ENCODE results near the gene TRIM14. TPM values are rescaled to one million over a fixed set of nuclear protein-coding genes. Genes with fewer than 3 reads are reported as not detected.
A peak's percentile ranks its signal among the peaks of the same experiment; 100 is the strongest.

The TRIM14 gene
- total and polyA plus RNA-seq, 4 experiments from 2014 or later = 41.4 to 86.2 (median 85.4) TPM

DNA sequence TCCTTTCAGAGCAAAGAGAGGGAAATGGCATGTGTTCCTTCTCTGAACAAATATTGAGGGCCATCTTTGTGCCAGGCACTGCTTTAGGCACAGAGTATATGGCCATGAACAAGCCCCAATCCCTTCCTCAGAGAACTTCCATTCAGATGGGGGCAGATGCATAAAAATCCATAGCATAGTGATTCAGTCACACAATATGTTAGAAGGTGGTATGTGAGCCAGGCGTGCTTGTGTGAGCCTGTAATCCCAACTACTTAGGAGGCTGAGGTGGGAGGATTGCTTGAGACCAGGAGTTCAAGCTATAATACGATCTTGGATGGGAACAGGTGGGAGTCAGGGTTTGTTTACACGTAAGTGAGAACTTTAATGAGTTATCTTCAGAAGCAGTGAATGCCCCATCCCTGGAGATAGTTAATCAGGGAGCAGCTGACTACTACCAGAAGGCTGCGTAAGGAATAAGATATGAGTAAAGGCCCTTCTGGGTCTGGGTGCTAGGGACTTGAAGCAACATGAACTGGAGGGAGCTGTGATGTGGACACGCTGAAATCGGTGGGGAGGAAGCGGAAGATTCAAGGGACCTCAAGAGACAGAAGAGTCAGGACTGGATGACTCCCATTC lies 35.3 kb downstream of the TRIM14 start:
- peak overlapping the region in 6 of 7 donors; percentile 23 to 90 (median 85) for H3K27ac Mint-ChIP-seq
- peaks cover 29 to 55% (median 41%) of the 10 kb centered on the region in 4 donors for H3K4me1 Mint-ChIP-seq
- intact Hi-C loops (cut with micrococcal nuclease) = no loop called here
- H3K4me1 ChIP-seq (ENCODE audit: insufficient read depth, low read length) = peaks cover 18% of the 10 kb centered on the region
- no peak overlapping the region for H3K4me3 ChIP-seq (ENCODE audit: low read length in 2 of 2)
- ChIA-PET POLR2A (ENCODE audit: partially characterized antibody) (interaction anchor here (0.7 to 3.4 kb wide), 3 partner anchors 10 to 172 kb away, joined by 3 to 15 read pairs (median 9); partner anchors contain the start of gene TBC1D2), CTCF (ENCODE audit: partially characterized antibody) (interaction anchor here (1.6 to 1.8 kb wide), 3 partner anchors 27 to 173 kb away, joined by 6 to 9 read pairs (median 8); partner anchors contain the start of genes TBC1D2 and TRIM14)
- H3K27ac ChIP-seq (ENCODE audit: low read depth, low read length) = no peak overlapping the region
- DNase-seq = no peak
- no peaks in the 10 kb centered on the region for H3K9me3 Mint-ChIP-seq
- H3K27me3 Mint-ChIP-seq = no peaks in the 10 kb centered on the region
- no peaks in the 10 kb centered on the region for H3K9me3 ChIP-seq (ENCODE audit: control insufficient read depth in 1 of 2, low read length in 2 of 2)
- H3K27me3 ChIP-seq (ENCODE audit: insufficient read depth, low read length) = no peaks in the 10 kb centered on the region
- peaks cover 62% of the 10 kb centered on the region for H3K36me3 ChIP-seq (ENCODE audit: insufficient read depth, low read length)
- peaks cover 48 to 85% of the 10 kb centered on the region in 2 donors for H3K36me3 Mint-ChIP-seq
- peak overlapping the region in 1 of 8 donors; percentile 24 for H3K4me3 Mint-ChIP-seq

- peak overlapping the region; percentile 23 to 90 (median 85) for H3K27ac Mint-ChIP-seq
- H3K27ac ChIP-seq (ENCODE audit: low read depth, low read length) = no peak overlapping the region
Measured at GRCh38 chr9:98083061-98083501, 35.9 kb downstream of the TRIM14 start.

GRCh38 chr9:98081477-98082219 lies 37.4 kb downstream of the TRIM14 start:
- ChIA-PET POLR2A (ENCODE audit: partially characterized antibody) (interaction anchor here (1.3 to 1.8 kb wide), 3 partner anchors 37 to 174 kb away, joined by 4 to 5 read pairs (median 4); partner anchors contain the start of genes TBC1D2 and TRIM14), CTCF (ENCODE audit: partially characterized antibody) (interaction anchor here (0.9 to 2.1 kb wide), 3 partner anchors 10 to 37 kb away, joined by 3 to 9 read pairs (median 3); partner anchors contain the start of gene TRIM14)
- H3K27ac ChIP-seq (ENCODE audit: low read depth, low read length) = peak overlapping the region; percentile 27
- no peaks in the 10 kb centered on the region for H3K9me3 ChIP-seq (ENCODE audit: control insufficient read depth in 1 of 2, low read length in 2 of 2)
- no peak for DNase-seq
- Mint-ChIP-seq H3K36me3 (peaks cover 45 to 85% of the 10 kb centered on the region in 2 donors), H3K27ac (peak overlapping the region; percentile 23 to 85 (median 81)), H3K4me1 (peaks cover 32 to 52% (median 39%) of the 10 kb centered on the region in 4 donors), H3K9me3 (no peaks in the 10 kb centered on the region), H3K27me3 (no peaks in the 10 kb centered on the region), H3K4me3 (peak overlapping the region in 1 of 8 donors; percentile 29)
- H3K4me3 ChIP-seq (ENCODE audit: low read length in 2 of 2) = no peak overlapping the region
- H3K36me3 ChIP-seq (ENCODE audit: insufficient read depth, low read length) = peaks cover 61% of the 10 kb centered on the region
- peaks cover 22% of the 10 kb centered on the region for H3K4me1 ChIP-seq (ENCODE audit: insufficient read depth, low read length)
- intact Hi-C loops (cut with micrococcal nuclease) = no loop called here
- no peaks in the 10 kb centered on the region for H3K27me3 ChIP-seq (ENCODE audit: insufficient read depth, low read length)

More at GRCh38 chr9:98083061-98083501, 35.9 kb downstream of the TRIM14 start:
- H3K27me3 Mint-ChIP-seq = no peaks in the 10 kb centered on the region
- no peak overlapping the region for H3K4me3 ChIP-seq (ENCODE audit: low read length in 2 of 2)
- no peaks in the 10 kb centered on the region for H3K27me3 ChIP-seq (ENCODE audit: insufficient read depth, low read length)
- H3K36me3 ChIP-seq (ENCODE audit: insufficient read depth, low read length) = peaks cover 61% of the 10 kb centered on the region
- intact Hi-C loops (cut with micrococcal nuclease) = no loop called here
- peak overlapping the region in 1 of 8 donors; percentile 16 for H3K4me3 Mint-ChIP-seq
- H3K9me3 Mint-ChIP-seq = no peaks in the 10 kb centered on the region
- peaks cover 18% of the 10 kb centered on the region for H3K4me1 ChIP-seq (ENCODE audit: insufficient read depth, low read length)
- CTCF ChIA-PET (ENCODE audit: partially characterized antibody) = interaction anchor here (1.0 kb wide), 1 partner anchor 174 kb away, joined by 3 read pairs; no protein-coding TSS in a partner anchor
- DNase-seq = no peak
- peaks cover 32 to 53% (median 41%) of the 10 kb centered on the region in 4 donors for H3K4me1 Mint-ChIP-seq
- POLR2A ChIA-PET (ENCODE audit: partially characterized antibody) = interaction anchor here (0.9 to 2.6 kb wide), 2 partner anchors 19 to 173 kb away, joined by 3 to 9 read pairs; partner anchors contain the start of gene TBC1D2
- no peaks in the 10 kb centered on the region for H3K9me3 ChIP-seq (ENCODE audit: control insufficient read depth in 1 of 2, low read length in 2 of 2)
- peaks cover 44 to 83% of the 10 kb centered on the region in 2 donors for H3K36me3 Mint-ChIP-seq

GRCh38 chr9:98080780-98081179 lies 38.2 kb downstream of the TRIM14 start:
- peaks cover 31% of the 10 kb centered on the region for H3K4me1 ChIP-seq (ENCODE audit: insufficient read depth, low read length)
- intact Hi-C loops (cut with micrococcal nuclease) = no loop called here
- peaks cover 52% of the 10 kb centered on the region for H3K36me3 ChIP-seq (ENCODE audit: insufficient read depth, low read length)
- no peak overlapping the region for H3K27ac ChIP-seq (ENCODE audit: low read depth, low read length)
- ChIA-PET POLR2A (ENCODE audit: partially characterized antibody) (interaction anchor here (0.8 to 1.8 kb wide), 3 partner anchors 13 to 175 kb away, joined by 3 to 4 read pairs (median 4); partner anchors contain the start of genes TBC1D2 and TRIM14), CTCF (ENCODE audit: partially characterized antibody) (interaction anchor here (0.9 to 4.8 kb wide), 5 partner anchors 9 to 176 kb away, joined by 3 to 18 read pairs (median 6); partner anchors contain the start of genes TBC1D2 and TRIM14)
- H3K9me3 ChIP-seq (ENCODE audit: control insufficient read depth in 1 of 2, low read length in 2 of 2) = no peaks in the 10 kb centered on the region
- H3K27me3 Mint-ChIP-seq = no peaks in the 10 kb centered on the region
- peaks cover 39 to 78% of the 10 kb centered on the region in 2 donors for H3K36me3 Mint-ChIP-seq
- H3K27ac Mint-ChIP-seq = peak overlapping the region; percentile 17 to 85 (median 81)
- H3K4me1 Mint-ChIP-seq = peaks cover 31 to 55% (median 43%) of the 10 kb centered on the region in 4 donors
- no peaks in the 10 kb centered on the region for H3K27me3 ChIP-seq (ENCODE audit: insufficient read depth, low read length)
- H3K4me3 Mint-ChIP-seq = no peak overlapping the region
- H3K9me3 Mint-ChIP-seq = no peaks in the 10 kb centered on the region
- H3K4me3 ChIP-seq (ENCODE audit: low read length in 2 of 2) = no peak overlapping the region
- no peak for DNase-seq

DNA sequence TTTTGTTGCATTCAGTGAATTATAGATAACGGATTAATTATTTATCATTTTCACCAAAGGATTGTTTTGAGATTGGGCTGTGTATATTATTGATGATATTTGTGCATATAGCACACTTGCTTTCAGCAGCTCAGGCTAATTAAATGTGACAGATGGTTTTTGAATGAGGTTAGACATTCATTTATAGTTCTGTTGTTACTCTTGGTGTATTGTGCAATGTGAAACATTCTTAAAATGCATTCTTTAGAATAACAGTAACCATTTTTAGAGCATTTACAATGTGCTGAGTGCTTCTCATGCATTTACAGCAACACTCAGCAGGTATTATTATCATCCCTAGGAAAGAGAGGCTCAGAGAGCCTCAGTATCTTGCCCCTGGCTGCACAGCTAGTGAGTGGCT lies 38.7 kb downstream of the TRIM14 start:
- peaks cover 36 to 56% (median 47%) of the 10 kb centered on the region in 4 donors for H3K4me1 Mint-ChIP-seq

GRCh38 chr9:98078895-98079294 lies 40.1 kb downstream of the TRIM14 start:
- H3K4me1 ChIP-seq (ENCODE audit: insufficient read depth, low read length) = peaks cover 49% of the 10 kb centered on the region
- Mint-ChIP-seq H3K27ac (peak overlapping the region in 5 of 7 donors; percentile 2 to 92 (median 90)), H3K27me3 (no peaks in the 10 kb centered on the region), H3K4me1 (peaks cover 44 to 63% (median 52%) of the 10 kb centered on the region in 4 donors), H3K36me3 (peaks cover 26 to 63% of the 10 kb centered on the region in 2 donors), H3K9me3 (no peaks in the 10 kb centered on the region), H3K4me3 (no peak overlapping the region)
- H3K36me3 ChIP-seq (ENCODE audit: insufficient read depth, low read length) = peaks cover 40% of the 10 kb centered on the region
- CTCF ChIA-PET (ENCODE audit: partially characterized antibody) = interaction anchor here (1.0 to 4.8 kb wide), 5 partner anchors 19 to 180 kb away, joined by 3 to 18 read pairs (median 4); partner anchors contain the start of gene TBC1D2
- POLR2A ChIA-PET (ENCODE audit: partially characterized antibody) = interaction anchor here (0.8 to 1.6 kb wide), 4 partner anchors 15 to 177 kb away, joined by 3 to 5 read pairs (median 5); partner anchors contain the start of gene TBC1D2
- DNase-seq = no peak
- H3K9me3 ChIP-seq (ENCODE audit: control insufficient read depth in 1 of 2, low read length in 2 of 2) = no peaks in the 10 kb centered on the region
- H3K27me3 ChIP-seq (ENCODE audit: insufficient read depth, low read length) = no peaks in the 10 kb centered on the region
- H3K27ac ChIP-seq (ENCODE audit: low read depth, low read length) = no peak overlapping the region
- intact Hi-C loops (cut with micrococcal nuclease) = no loop called here
- no peak overlapping the region for H3K4me3 ChIP-seq (ENCODE audit: low read length in 2 of 2)

More for the DNA sequence above, 38.7 kb downstream of the TRIM14 start:
- ChIA-PET POLR2A (ENCODE audit: partially characterized antibody) (interaction anchor here (0.8 to 1.7 kb wide), 2 partner anchors 14 to 38 kb away, joined by 3 to 4 read pairs; partner anchors contain the start of gene TRIM14), CTCF (ENCODE audit: partially characterized antibody) (interaction anchor here (2.1 to 4.8 kb wide), 3 partner anchors 18 to 176 kb away, joined by 6 to 18 read pairs (median 9); partner anchors contain the start of genes TBC1D2 and TRIM14)
- H3K36me3 Mint-ChIP-seq = peaks cover 35 to 77% of the 10 kb centered on the region in 2 donors
- peak overlapping the region in 5 of 7 donors; percentile 13 to 72 (median 22) for H3K27ac Mint-ChIP-seq
- H3K4me3 ChIP-seq (ENCODE audit: low read length in 2 of 2) = no peak overlapping the region
- H3K4me3 Mint-ChIP-seq = no peak overlapping the region
- no peak overlapping the region for H3K27ac ChIP-seq (ENCODE audit: low read depth, low read length)
- peaks cover 48% of the 10 kb centered on the region for H3K36me3 ChIP-seq (ENCODE audit: insufficient read depth, low read length)
- H3K27me3 ChIP-seq (ENCODE audit: insufficient read depth, low read length) = no peaks in the 10 kb centered on the region
- no peaks in the 10 kb centered on the region for H3K9me3 Mint-ChIP-seq
- peaks cover 36% of the 10 kb centered on the region for H3K4me1 ChIP-seq (ENCODE audit: insufficient read depth, low read length)
- intact Hi-C loops (cut with micrococcal nuclease) = no loop called here
- no peak for DNase-seq
- H3K27me3 Mint-ChIP-seq = no peaks in the 10 kb centered on the region
- no peaks in the 10 kb centered on the region for H3K9me3 ChIP-seq (ENCODE audit: control insufficient read depth in 1 of 2, low read length in 2 of 2)

Measured in CD4-positive, alpha-beta memory T cell (primary cell).